Vagina (tissue), 2 donors: Measurements from ENCODE around the gene PHF3. TPM values are rescaled to one million over a fixed set of nuclear protein-coding genes. Genes with fewer than 3 reads are reported as not detected.

Experiments
- DNase-seq, 2 donors: peaks; one replicate each; pipeline ENCODE4 v3.0.0-alpha.2; 2017; ENCODE audit errors: extremely low spot score in 2 of 2
- H3K27ac ChIP-seq: fragments of 200-600 bp; sonication (generic); one replicate; pipeline ENCODE4 v1.5.1; 2019
- H3K27me3 ChIP-seq: fragments of 200-600 bp; sonication (generic); one replicate; pipeline ENCODE4 v1.5.1; 2019
- H3K36me3 ChIP-seq, 2 donors: fragments of 200-600 bp; sonication (generic); one replicate each; pipeline ENCODE4 v1.5.1; 2017 to 2019
- H3K4me1 ChIP-seq: fragments of 200-600 bp; sonication (generic); one replicate; pipeline ENCODE4 v1.5.1; 2019
- H3K4me3 ChIP-seq, 2 donors: fragments of 200-600 bp; sonication (generic); 1 replicate in 1 of 2; 2 replicates in 1 of 2; pipeline ENCODE4 v1.5.1; 2016 to 2019
- H3K9me3 ChIP-seq: fragments of 200-600 bp; sonication (generic); one replicate; pipeline ENCODE4 v1.5.1; 2019
- CTCF ChIP-seq, 3 experiments: fragments of 450-650 bp in 2 of 3; fragments of 200-600 bp in 1 of 3; sonication (generic) in 1 of 3; IDR thresholded peaks; one replicate each; pipeline ENCODE4 v1.5.1; 2017 to 2019; ENCODE audit warnings: antibody characterized with exemption in 3 of 3, mild to moderate bottlenecking in 2 of 3, moderate library complexity in 2 of 3
- POLR2A ChIP-seq, 2 donors: fragments of 450-650 bp; IDR thresholded peaks; one replicate each; pipeline ENCODE4 v1.6.1; 2017; ENCODE audit warnings: antibody characterized with exemption in 2 of 2, mild to moderate bottlenecking in 2 of 2, moderate library complexity in 2 of 2
- POLR2AphosphoS5 ChIP-seq, 2 donors: sonication (generic); formaldehyde crosslinking; IDR thresholded peaks; one replicate each; pipeline ENCODE4 v1.9.0; 2017; ENCODE audit warnings: antibody characterized with exemption in 2 of 2, mild to moderate bottlenecking in 2 of 2, low read depth in 1 of 2; ENCODE audit not compliant: insufficient read depth in 1 of 2
- intact Hi-C: fragments of 100-400 bp; cut with DNase I; formaldehyde crosslinking; loops from one replicate; pipeline ENCODE4 v1.15.1; 2023
- total RNA-seq: library from RNA; depleted of rRNA; stranded (reverse); fragments of >200 nt; gene quantifications from one replicate; pipeline ENCODE4 v1.2.3, GENCODE V29; 2016

Gene PHF3
- total RNA-seq, 1 donor from 2014 or later, result 58.7 TPM

DNA sequence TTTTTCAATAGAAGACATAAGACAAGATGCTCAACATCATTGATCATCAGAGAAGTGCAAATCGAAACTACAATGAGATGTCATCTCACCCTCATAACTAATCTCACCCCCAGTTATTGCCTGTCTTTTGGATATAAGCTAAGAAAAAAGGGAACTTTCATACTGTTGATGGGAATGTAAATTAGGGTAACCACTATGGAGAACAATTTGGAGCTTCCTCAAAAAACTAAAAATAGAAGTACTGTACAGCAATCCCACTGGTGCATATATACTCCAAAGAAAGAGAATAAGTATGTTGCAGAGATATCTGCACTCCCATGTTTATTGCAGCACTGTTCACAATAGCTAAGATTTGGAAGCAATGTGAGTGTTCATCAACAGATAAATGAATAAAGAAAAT, 26.4 kb upstream of the PHF3 start:
- Histone ChIP-seq H3K4me3 (no peak overlapping the region), H3K27ac (no peak overlapping the region), H3K4me1 (no peaks in the 10 kb centered on the region), H3K27me3 (no peaks in the 10 kb centered on the region), H3K36me3 (no peaks in the 10 kb centered on the region), H3K9me3 (no peaks in the 10 kb centered on the region)
- no peak for TF ChIP-seq CTCF (IDR thresholded peaks at IDR 0.05)
- no peak for TF ChIP-seq POLR2AphosphoS5 (IDR thresholded peaks at IDR 0.05; ENCODE audit: insufficient read depth in 1 of 2, low read depth in 1 of 2)
- no peak for TF ChIP-seq POLR2A (IDR thresholded peaks at IDR 0.05)
- no peak for DNase-seq
- intact Hi-C loops, result no loop called here

DNA sequence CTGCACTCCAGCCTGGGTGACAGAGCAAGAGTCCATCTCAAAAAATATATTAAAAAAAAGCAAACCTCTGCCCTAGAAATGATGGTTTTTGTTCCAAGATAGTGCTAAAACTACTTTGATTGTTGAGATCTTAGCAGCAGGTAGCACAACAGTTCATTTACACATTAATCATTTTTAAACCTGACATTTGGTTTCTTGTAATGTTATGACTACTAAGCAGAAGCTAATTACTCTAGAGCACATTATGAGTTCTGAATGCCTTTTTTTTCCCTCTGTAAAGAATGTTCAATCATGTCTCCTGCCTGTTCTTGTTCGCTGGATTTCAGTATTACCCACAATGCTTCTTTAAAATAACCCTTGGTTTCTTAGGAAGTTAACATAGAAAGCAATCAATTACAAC, 24.7 kb upstream of the PHF3 start:
- H3K4me1 ChIP-seq, result no peaks in the 10 kb centered on the region
- H3K9me3 ChIP-seq, result no peaks in the 10 kb centered on the region
- no peaks in the 10 kb centered on the region for H3K36me3 ChIP-seq
- TF ChIP-seq POLR2A (IDR thresholded peaks at IDR 0.05) (no peak), POLR2AphosphoS5 (IDR thresholded peaks at IDR 0.05; ENCODE audit: insufficient read depth in 1 of 2, low read depth in 1 of 2) (no peak), CTCF (IDR thresholded peaks at IDR 0.05) (no peak)
- H3K4me3 ChIP-seq, result no peak overlapping the region
- DNase-seq, result no peak
- intact Hi-C loops, result no loop called here
- H3K27me3 ChIP-seq, result no peaks in the 10 kb centered on the region
- H3K27ac ChIP-seq, result no peak overlapping the region

GRCh38 chr6:63611560-63611959, 24.0 kb upstream of the PHF3 start:
- no peaks in the 10 kb centered on the region for H3K36me3 ChIP-seq
- H3K4me3 ChIP-seq, result no peak overlapping the region
- H3K9me3 ChIP-seq, result no peaks in the 10 kb centered on the region
- TF ChIP-seq POLR2A (IDR thresholded peaks at IDR 0.05) (no peak), POLR2AphosphoS5 (IDR thresholded peaks at IDR 0.05; ENCODE audit: insufficient read depth in 1 of 2, low read depth in 1 of 2) (no peak), CTCF (IDR thresholded peaks at IDR 0.05) (no peak)
- H3K4me1 ChIP-seq, result no peaks in the 10 kb centered on the region
- intact Hi-C loops, result no loop called here
- DNase-seq, result no peak
- no peaks in the 10 kb centered on the region for H3K27me3 ChIP-seq
- no peak overlapping the region for H3K27ac ChIP-seq

GRCh38 chr6:63615590-63615989, 20.0 kb upstream of the PHF3 start:
- no peak overlapping the region for H3K27ac ChIP-seq
- H3K36me3 ChIP-seq, result no peaks in the 10 kb centered on the region
- intact Hi-C loops, result no loop called here
- TF ChIP-seq POLR2AphosphoS5 (IDR thresholded peaks at IDR 0.05; ENCODE audit: insufficient read depth in 1 of 2, low read depth in 1 of 2) (no peak), POLR2A (IDR thresholded peaks at IDR 0.05) (no peak), CTCF (IDR thresholded peaks at IDR 0.05) (no peak)
- H3K27me3 ChIP-seq, result no peaks in the 10 kb centered on the region
- no peak overlapping the region for H3K4me3 ChIP-seq
- no peak for DNase-seq
- no peaks in the 10 kb centered on the region for H3K4me1 ChIP-seq
- H3K9me3 ChIP-seq, result no peaks in the 10 kb centered on the region

- Histone ChIP-seq H3K27me3 (no peaks in the 10 kb centered on the region), H3K4me1 (no peaks in the 10 kb centered on the region), H3K9me3 (no peaks in the 10 kb centered on the region), H3K4me3 (no peak overlapping the region), H3K27ac (no peak overlapping the region), H3K36me3 (no peaks in the 10 kb centered on the region)
- intact Hi-C loops, result no loop called here
- no peak for TF ChIP-seq CTCF (IDR thresholded peaks at IDR 0.05)
- no peak for TF ChIP-seq POLR2A (IDR thresholded peaks at IDR 0.05)
- no peak for TF ChIP-seq POLR2AphosphoS5 (IDR thresholded peaks at IDR 0.05; ENCODE audit: insufficient read depth in 1 of 2, low read depth in 1 of 2)
- DNase-seq, result no peak
Measured at GRCh38 chr6:63624091-63624490, 11.5 kb upstream of the PHF3 start.
